ENCODE results near the gene ADAMTS2. TPM values are rescaled to one million over a fixed set of nuclear protein-coding genes. Genes with fewer than 3 reads are reported as not detected.

The ADAMTS2 gene
- total RNA-seq, 1 donor from 2014 or later, result 1.2 TPM

DNA sequence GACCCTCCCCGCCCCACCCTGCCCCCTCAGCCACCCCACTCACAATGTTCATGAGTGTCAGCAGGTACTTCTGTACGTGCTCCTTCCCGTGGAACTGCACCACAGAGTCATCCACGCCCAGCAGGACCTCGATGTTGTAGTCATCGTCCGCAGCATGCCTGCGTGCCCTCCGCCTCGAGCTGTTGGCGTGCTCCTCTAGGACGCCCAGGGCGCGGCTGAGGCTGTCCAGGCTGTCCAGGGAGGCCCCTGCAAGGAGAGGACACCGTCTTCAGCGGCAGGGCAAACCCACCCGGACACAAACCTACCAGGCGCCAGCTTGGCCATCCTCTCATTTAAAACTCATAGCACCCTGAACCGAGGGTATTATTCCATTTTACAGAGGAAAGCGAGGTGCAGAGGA is 137.8 kb downstream of the ADAMTS2 start:
- Histone ChIP-seq H3K4me2 (no peak overlapping the region), H3F3A (ENCODE audit: low read depth) (no peaks in the 10 kb centered on the region), H3K4me3 (no peak overlapping the region), H3K27me3 (no peaks in the 10 kb centered on the region), H3K4me1 (no peaks in the 10 kb centered on the region), H2AFZ (replicated peaks) (no peak overlapping the region), H4K20me1 (ENCODE audit: low read depth) (no peaks in the 10 kb centered on the region), H3K79me2 (ENCODE audit: low read depth) (no peaks in the 10 kb centered on the region), H3K27ac (no peak overlapping the region), H3K9ac (no peak overlapping the region), H3K36me3 (no peaks in the 10 kb centered on the region), H3K9me3 (ENCODE audit: low read depth) (no peaks in the 10 kb centered on the region)
- Mint-ChIP-seq H3K36me3 (no peaks in the 10 kb centered on the region), H3K27me3 (ENCODE audit: insufficient read depth, low read depth) (peaks cover 2% of the 10 kb centered on the region), H3K4me3 (no peak overlapping the region), H3K4me1 (peaks cover 20% of the 10 kb centered on the region), H3K27ac (peak overlapping the region; percentile 25), H3K9me3 (no peaks in the 10 kb centered on the region)
- TF ChIP-seq EZH2 (IDR thresholded peaks at IDR 0.05) (no peak), EZH2phosphoT487 (IDR thresholded peaks at IDR 0.05) (no peak)
- TF ChIP-seq, protein P1, sequence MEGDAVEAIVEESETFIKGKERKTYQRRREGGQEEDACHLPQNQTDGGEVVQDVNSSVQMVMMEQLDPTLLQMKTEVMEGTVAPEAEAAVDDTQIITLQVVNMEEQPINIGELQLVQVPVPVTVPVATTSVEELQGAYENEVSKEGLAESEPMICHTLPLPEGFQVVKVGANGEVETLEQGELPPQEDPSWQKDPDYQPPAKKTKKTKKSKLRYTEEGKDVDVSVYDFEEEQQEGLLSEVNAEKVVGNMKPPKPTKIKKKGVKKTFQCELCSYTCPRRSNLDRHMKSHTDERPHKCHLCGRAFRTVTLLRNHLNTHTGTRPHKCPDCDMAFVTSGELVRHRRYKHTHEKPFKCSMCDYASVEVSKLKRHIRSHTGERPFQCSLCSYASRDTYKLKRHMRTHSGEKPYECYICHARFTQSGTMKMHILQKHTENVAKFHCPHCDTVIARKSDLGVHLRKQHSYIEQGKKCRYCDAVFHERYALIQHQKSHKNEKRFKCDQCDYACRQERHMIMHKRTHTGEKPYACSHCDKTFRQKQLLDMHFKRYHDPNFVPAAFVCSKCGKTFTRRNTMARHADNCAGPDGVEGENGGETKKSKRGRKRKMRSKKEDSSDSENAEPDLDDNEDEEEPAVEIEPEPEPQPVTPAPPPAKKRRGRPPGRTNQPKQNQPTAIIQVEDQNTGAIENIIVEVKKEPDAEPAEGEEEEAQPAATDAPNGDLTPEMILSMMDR (IDR thresholded peaks at IDR 0.05), result no peak
- no peak for DNase-seq (ENCODE audit: low spot score)

DNA sequence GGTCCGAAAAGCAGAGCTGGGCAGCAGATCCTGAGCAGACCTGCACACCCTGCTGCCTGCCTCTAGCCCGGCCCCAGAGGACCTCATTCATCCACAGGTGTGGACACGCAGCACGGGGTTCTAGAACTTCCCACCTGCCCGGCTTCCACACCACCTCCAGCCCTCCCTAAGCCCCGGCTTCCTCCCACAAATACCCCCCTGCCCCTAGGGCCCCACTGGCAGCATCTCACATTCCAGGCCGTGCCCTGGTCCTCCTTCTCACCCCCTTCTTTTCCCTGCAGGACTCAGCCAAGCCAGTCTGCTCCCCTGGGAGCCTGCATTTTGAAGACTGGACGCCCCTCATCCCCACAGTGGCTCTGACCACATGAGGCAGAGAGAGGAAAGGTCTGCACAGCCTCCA is 138.9 kb downstream of the ADAMTS2 start:
- H3K9me3 ChIP-seq (ENCODE audit: low read depth), result no peaks in the 10 kb centered on the region
- no peak overlapping the region for H3K4me2 ChIP-seq
- no peak overlapping the region for H3K9ac ChIP-seq
- H3K27ac ChIP-seq, result no peak overlapping the region
- TF ChIP-seq, protein P1 (IDR thresholded peaks at IDR 0.05), result no peak
- no peak for TF ChIP-seq EZH2 (IDR thresholded peaks at IDR 0.05)
- TF ChIP-seq EZH2phosphoT487 (IDR thresholded peaks at IDR 0.05), result no peak
- no peak overlapping the region for H2AFZ ChIP-seq (replicated peaks)
- H4K20me1 ChIP-seq (ENCODE audit: low read depth), result no peaks in the 10 kb centered on the region
- Mint-ChIP-seq H3K27ac (no peak overlapping the region), H3K36me3 (no peaks in the 10 kb centered on the region), H3K4me1 (peaks cover 20% of the 10 kb centered on the region), H3K4me3 (no peak overlapping the region), H3K9me3 (no peaks in the 10 kb centered on the region), H3K27me3 (ENCODE audit: insufficient read depth, low read depth) (peaks cover 2% of the 10 kb centered on the region)
- no peaks in the 10 kb centered on the region for H3K27me3 ChIP-seq
- no peaks in the 10 kb centered on the region for H3K79me2 ChIP-seq (ENCODE audit: low read depth)
- H3F3A ChIP-seq (ENCODE audit: low read depth), result no peaks in the 10 kb centered on the region
- no peaks in the 10 kb centered on the region for H3K4me1 ChIP-seq
- H3K4me3 ChIP-seq, result no peak overlapping the region
- no peaks in the 10 kb centered on the region for H3K36me3 ChIP-seq
- no peak for DNase-seq (ENCODE audit: low spot score)

DNA sequence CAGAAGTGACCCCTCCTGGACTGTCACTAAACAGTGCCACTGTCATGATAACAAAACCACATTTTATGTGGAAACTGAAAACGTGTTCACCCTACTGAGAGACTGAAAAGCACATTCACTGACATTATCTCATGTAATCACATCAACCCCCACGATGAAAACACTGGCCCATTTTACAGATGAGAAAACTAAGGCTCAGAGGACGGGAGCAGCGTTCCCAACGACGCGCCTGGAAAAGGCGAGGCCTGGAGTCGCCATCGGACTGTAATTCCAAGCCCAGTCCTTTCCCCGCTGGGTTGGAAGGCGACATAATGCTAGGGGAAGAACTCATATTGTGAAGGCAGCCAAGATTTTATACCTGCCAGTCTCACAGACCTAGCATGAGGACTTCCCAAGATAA is 140.0 kb downstream of the ADAMTS2 start:
- Histone ChIP-seq H3F3A (ENCODE audit: low read depth) (no peaks in the 10 kb centered on the region), H3K27ac (no peak overlapping the region), H3K9ac (no peak overlapping the region), H3K4me2 (no peak overlapping the region), H3K4me1 (no peaks in the 10 kb centered on the region), H3K4me3 (no peak overlapping the region), H3K36me3 (no peaks in the 10 kb centered on the region), H3K9me3 (ENCODE audit: low read depth) (no peaks in the 10 kb centered on the region), H2AFZ (replicated peaks) (no peak overlapping the region), H3K79me2 (ENCODE audit: low read depth) (no peaks in the 10 kb centered on the region), H3K27me3 (no peaks in the 10 kb centered on the region), H4K20me1 (ENCODE audit: low read depth) (no peaks in the 10 kb centered on the region)
- Mint-ChIP-seq H3K9me3 (no peaks in the 10 kb centered on the region), H3K36me3 (no peaks in the 10 kb centered on the region), H3K27me3 (ENCODE audit: insufficient read depth, low read depth) (peaks cover 2% of the 10 kb centered on the region), H3K4me1 (peaks cover 20% of the 10 kb centered on the region), H3K4me3 (no peak overlapping the region), H3K27ac (no peak overlapping the region)
- DNase-seq (ENCODE audit: low spot score), result no peak
- no peak for TF ChIP-seq EZH2 (IDR thresholded peaks at IDR 0.05)
- no peak for TF ChIP-seq EZH2phosphoT487 (IDR thresholded peaks at IDR 0.05)

DNA sequence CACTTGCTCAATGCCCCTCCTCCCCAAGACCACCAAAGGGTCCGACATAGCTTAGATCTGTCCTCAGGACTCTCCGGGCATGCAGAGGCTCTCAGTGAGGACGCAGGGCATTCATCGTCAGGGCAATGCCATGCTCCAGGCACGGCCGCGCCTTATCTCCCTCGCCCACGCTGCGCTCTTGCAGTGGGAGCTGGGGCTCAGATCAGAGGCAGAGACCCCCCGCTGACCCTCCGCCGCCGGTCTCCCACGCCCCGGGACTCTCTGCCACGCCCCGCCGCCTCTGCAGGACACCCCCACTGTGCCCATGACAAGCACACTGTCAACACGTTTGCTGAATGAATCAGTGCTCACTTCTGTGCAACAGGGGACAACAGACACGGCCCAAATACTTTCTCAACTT is 140.7 kb downstream of the ADAMTS2 start:
- H3K36me3 ChIP-seq, result no peaks in the 10 kb centered on the region
- no peaks in the 10 kb centered on the region for H3F3A ChIP-seq (ENCODE audit: low read depth)
- no peak overlapping the region for H3K4me3 ChIP-seq
- no peaks in the 10 kb centered on the region for H3K9me3 ChIP-seq (ENCODE audit: low read depth)
- Mint-ChIP-seq H3K27ac (no peak overlapping the region), H3K36me3 (no peaks in the 10 kb centered on the region), H3K27me3 (ENCODE audit: insufficient read depth, low read depth) (peaks cover 2% of the 10 kb centered on the region), H3K9me3 (no peaks in the 10 kb centered on the region), H3K4me1 (peaks cover 20% of the 10 kb centered on the region), H3K4me3 (no peak overlapping the region)
- no peak overlapping the region for H3K9ac ChIP-seq
- no peaks in the 10 kb centered on the region for H3K27me3 ChIP-seq
- no peak overlapping the region for H3K27ac ChIP-seq
- H3K79me2 ChIP-seq (ENCODE audit: low read depth), result no peaks in the 10 kb centered on the region
- DNase-seq (ENCODE audit: low spot score), result no peak
- H2AFZ ChIP-seq (replicated peaks), result no peak overlapping the region
- no peak overlapping the region for H3K4me2 ChIP-seq
- no peak for TF ChIP-seq EZH2phosphoT487 (IDR thresholded peaks at IDR 0.05)
- no peaks in the 10 kb centered on the region for H3K4me1 ChIP-seq
- no peaks in the 10 kb centered on the region for H4K20me1 ChIP-seq (ENCODE audit: low read depth)

All from neural progenitor cell (in vitro differentiated cells).